Measurements from ENCODE around the gene ZNF302.
"Not testable (repeated sequence)": the region's sequence is repeated elsewhere in the genome, so short reads cannot be mapped to it uniquely, and the experiment has no call there.

ZNF302 gene

DNA sequence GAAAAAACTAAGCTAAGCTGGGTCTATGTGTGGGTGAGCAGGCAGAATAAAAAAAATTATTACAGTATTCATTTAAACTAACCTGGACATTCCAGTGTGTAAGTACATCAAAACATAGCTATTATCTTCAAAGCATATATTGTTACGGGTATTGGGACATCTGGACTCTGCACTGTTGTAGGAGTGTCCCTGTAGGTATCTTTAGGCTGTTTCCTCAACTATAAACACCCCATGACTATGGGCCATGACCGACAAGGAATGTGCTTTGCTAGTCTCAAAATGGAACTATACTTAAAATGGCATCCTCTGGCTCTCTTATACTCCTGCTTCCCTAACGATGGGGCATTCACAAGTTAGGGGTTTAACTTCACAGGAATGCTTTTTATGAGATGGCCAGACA is 3.9 kb upstream of the ZNF302 start:
- DNase-seq (ENCODE audit: low spot score) = no peak

DNA sequence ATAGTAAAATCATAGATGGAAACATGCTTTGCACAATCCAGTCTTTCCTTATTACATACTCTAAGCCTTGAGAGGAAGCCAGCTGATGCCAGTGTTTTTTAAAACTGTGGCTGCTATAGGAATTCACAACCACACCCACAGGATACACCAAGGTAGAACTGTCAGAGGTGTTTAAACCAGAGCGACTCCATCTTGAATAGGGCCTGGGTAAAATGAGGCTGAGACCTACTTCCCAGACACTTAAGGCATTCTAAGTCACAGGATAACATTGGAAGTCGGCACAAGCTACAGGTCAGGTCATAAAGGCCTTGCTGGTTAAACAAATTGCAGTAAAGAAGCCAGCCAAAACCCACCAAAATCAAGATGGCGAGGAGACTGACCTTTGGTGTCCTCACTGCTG is 2.2 kb upstream of the ZNF302 start:
- no peak for DNase-seq (ENCODE audit: low spot score)

DNA sequence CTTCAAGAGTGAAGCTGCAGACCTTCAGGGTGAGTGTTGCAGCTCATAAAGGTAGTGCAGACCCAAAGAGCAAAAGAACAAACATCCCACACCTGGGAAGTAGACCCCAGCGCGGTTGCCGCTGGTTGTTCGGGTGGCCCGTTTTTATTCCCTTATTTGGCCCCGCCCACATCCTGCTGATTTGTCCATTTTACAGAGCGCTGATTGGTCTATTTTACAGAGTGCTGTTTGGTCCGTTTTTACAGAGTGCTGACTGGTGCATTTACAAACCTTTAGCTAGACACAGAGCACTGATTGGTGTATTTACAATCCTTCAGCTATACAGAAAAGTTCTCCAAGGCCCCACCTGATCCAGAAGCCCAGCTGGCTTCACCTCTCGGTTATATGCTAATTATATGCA is 1.6 kb upstream of the ZNF302 start:
- no peak for DNase-seq (ENCODE audit: low spot score)

DNA sequence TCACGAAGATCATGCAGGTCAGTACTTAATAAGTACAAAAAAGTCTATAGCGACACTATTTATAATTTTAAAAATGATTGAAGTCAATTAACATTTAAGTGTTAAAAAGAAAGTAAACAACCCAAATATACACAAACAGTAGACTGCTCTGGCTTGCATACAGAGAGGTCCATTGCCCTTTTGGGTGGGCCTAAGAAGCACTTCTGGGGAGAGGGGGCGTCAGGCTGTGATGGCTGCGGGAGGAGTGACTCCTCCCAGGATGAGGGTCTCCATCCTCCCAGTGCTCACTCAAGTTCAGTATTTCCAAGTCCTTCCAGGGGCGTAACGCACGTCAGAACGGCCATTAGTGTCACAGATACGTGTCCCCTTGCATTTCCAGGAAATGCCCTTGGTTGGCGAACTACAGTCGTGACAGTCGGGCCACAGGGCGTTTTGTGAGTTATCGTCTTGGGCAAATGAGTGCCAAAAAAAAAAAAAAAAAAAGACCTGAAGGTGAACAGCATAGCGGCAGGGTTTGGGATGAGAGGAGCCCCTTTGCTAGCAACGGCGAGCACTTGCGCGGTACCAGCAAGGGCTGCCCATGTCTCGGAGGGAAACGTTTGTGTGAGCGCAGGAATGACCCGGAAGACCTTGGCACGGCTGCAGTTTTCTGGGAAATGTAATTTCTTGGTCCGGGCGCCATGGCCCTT is 637 bp upstream of the ZNF302 start, which contains the start of gene SCGB2B2:
TSS of gene SCGB2B2 (minus strand) at position 463 of the 689 bp plus-strand sequence. CDS start 82,596 bp downstream, outside the sequence.
- peak; percentile 79 for DNase-seq (ENCODE audit: low spot score)

DNA sequence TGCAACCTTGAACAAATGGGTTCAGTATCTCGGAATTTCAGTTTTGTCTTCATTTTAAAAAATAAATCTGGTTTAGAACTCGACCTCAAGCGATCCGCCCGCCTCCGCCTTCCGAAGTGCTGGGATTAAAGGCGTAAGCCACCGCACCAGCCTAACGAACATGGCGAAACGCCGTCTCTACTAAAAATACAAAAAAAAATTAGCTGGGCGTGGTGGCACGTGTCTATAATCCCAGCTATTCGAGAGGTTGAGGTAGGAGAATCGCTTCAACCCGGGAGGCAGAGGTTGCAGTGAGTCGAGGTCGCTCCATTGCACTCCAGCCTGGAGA is 571 bp downstream of the ZNF302 start:
- no peak for DNase-seq (ENCODE audit: low spot score)

DNA sequence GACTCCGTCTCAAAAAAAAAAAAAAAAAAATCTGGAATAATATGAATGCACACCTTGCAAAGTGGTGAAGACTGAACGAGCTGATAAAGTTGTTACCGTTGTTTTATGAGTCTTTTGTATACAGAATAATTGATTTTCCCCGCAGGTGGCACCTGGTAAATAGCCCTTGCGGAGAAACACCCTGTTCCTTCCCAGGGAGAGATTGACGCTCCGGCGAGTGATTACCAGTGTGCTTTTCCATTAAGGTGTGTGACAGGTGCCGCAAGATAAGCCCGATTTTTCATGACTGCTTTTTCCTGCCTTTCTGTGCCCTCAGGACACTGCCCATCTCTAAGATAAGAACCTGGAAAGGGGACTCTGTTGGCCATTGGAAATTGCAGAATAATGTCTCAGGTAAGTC is 943 bp downstream of the ZNF302 start:
- no peak for DNase-seq (ENCODE audit: low spot score)

DNA sequence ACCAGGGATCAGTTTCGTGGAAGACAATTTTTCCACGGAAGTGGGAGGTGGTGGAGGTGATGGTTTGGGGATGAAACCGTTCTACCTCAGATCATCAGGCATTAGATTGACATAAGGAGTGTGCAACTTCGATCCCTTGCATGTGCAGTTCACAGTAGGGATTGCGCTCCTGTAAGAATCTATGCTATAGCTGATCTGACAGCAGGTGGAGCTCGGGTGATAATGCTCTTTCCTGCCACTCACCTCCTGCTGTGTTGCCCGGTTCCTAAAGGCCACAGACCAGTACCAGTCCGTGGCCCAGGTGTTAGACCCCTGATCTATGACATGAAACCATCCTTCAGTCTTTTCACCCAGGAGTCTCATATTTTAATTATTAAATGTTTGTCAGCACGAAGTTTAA is 4.0 kb downstream of the ZNF302 start:
- DNase-seq (ENCODE audit: low spot score) = no peak

DNA sequence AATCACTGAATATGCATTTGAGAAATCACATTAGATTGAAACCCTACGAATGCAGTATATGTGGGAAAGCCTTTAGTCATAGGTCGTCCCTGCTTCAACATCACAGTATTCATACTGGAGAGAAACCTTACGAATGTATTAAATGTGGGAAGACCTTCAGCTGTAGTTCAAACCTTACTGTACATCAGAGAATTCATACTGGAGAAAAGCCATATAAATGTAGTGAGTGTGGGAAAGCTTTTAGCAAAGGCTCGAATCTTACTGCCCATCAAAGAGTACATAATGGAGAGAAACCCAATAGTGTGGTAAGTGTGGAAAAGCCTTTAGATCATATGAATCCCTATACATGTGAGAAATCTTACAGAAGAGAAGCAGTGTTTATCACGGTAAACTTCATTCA is 7.8 kb downstream of the ZNF302 start:
- not testable (repeated sequence) for DNase-seq (ENCODE audit: low spot score)

DNA sequence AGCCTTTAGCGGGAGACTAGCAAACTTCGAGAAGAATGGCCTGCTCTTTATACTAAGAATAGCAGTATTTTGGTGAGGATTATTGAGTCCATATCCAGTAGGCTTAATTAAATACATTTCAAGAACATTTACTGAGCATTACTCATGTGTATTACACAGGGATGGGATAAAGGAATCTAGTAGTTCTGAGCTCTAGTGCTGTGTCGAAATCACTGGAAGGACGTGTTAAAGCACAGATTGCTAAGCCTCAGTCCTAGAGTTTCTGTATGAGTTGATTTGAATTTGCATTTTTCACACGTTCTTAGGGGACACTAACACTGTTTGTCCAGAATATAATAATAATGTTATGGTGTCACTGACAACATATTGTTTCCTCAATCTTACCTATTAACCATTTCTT is 9.0 kb downstream of the ZNF302 start:
- DNase-seq (ENCODE audit: low spot score) = no peak

DNA sequence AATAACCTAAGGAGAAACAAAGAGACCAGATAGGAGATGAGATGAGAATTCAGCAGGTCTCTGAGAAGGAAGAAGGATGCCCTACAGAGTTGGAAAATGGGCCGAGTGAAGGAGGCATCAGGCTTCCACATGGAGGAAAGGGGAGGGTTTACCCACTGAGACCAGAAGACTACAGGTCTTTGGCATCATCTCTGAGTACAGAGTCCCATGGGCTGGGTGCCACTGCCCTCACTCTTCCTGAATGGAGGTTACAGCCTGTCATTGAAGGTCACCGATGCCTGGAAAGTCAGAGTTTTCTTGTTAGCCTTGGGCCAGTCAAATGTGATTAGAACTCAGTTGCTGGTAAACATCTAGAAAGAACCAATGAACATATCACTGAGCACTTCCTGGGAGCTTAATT is 9.9 kb downstream of the ZNF302 start:
- DNase-seq (ENCODE audit: low spot score) = no peak

DNA sequence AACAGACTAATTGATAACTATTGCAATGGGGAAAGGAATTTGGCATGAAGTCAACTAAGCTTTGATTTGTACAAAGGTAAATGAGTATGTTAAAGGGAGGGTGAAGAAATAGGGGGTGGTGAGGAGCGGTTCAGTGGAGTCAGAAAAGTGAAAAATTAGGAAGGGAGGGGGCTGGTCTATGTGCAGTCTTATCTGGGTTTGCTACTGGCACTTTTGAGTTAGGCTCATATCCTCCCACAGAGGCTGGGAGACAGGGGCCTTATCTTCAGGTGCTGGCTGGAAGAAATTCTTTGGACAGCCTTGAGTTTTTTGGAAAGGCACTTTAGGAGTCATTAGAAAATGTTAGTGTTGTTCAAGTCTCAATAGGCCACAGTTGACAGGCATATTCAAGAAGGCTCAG is 11.1 kb downstream of the ZNF302 start:
- no peak for DNase-seq (ENCODE audit: low spot score)

DNA sequence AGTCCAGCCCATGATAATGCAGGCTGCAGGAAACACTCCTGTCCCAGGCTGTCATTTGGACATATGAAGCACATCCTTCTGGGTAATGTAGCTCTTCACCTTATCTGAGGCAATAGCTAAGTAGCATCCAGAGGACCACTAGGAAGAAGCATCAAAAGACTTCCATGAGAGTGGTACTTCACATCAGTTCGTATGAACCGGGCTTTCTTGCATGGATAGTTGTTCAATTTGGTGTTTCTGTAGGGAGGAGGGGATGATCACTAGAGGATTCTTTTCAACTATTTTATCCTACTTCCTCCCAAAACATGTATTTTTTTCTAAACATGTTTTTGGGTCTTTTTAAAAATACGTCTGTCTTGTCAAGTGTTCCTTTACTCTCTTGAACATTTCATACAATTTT is 12.9 kb downstream of the ZNF302 start:
- no peak for DNase-seq (ENCODE audit: low spot score)

DNA sequence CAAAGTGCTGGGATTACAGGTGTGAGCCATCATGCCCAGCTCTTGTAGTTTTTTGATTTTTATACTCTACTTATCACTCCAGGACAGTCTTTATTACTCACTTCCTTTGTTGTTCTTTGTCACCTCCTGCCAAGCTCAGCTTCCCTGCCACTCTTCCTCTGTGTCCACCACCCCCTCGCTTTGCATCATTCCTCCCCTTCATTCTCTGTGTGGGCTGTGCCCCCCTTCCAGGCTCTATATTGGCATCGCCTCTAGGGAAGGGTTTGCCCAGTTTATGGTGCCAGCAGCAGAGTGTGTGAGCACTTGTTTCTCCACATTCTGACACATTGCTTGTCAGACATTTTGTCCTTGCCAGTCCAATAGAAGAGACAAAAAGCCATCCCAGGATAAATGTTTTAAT is 15.1 kb downstream of the ZNF302 start:
- DNase-seq (ENCODE audit: low spot score) = no peak

DNA sequence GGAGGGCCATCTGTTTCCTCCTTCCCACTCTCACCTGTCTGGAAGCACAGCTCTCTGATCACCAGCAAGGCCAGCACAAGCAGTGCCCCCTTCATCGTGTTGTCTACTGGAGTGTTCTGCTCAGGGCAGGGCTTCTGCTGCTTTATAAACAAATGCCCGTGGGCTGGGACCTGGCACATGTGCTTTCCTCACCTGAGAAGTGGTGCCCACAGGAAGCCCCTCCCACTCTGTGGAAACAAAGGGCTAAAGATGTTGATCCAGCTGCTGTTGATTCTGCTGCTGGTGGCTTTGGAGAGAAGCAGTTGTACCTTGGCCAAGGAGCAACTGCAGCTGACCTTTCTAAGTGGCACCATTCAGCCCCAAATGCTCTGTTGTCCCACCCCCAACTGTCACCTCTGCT is 30.2 kb downstream of the ZNF302 start:
- DNase-seq (ENCODE audit: low spot score) = no peak

DNA sequence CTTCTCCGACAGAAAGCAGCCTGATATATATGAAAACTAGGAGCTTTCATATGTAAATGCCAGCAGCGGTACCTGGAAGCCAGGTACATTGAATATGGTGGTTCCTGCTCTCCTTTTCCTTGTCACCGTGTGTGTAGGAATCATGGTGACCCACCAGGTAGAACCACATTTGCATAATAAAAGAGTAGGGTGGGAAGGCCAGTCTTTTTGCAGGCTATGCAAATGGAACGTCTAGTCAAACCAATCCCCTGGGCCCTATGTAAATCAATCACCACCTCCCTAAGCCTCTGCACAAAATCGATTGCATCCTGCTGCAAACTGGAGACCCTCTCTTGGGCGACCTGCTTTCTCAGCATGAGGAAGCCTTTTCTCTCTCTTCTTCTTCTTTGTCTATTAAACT is 34.4 kb downstream of the ZNF302 start:
- DNase-seq (ENCODE audit: low spot score) = no peak

DNA sequence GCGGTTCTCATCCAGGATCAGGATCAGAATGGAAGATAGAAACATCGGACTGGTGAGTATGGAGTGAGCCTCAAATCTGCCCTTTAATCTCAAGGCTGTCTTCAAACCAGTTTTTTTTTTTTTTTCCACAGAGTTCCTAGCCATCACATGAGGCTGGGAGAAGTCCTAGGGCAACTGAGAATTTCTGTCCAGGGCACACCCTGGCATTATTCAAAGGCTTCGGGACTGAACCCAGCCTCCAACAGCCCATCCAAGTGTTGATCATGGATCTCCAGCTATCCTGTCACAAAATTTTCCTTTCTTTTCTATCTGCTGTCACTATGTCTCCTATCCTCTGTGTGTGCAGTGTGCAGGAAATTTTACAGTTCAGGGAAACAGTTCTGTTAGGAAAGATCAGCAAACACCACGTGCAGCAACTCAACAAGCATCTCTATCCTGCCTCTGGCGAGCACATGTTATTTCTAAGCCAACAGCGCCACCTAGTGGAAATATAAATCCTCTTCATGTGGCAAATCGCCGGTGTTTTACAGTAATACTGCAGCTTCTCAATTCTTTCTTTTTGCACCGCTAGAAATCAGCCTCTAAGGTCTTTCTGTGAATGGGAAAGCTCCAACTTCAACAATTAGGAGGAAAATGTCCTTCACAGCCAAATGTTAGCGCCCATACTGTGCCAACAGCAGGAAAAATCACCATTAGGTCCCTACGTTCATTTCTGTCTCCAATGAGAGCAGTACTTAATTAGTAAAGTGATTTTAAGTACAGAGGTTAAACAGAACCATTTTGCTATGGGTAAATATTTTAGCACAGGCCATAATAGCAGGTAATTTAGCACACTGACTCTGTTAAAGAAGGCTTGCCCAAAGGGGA is 35.1 kb downstream of the ZNF302 start:
- DNase-seq (ENCODE audit: low spot score) = peak; percentile 80

DNA sequence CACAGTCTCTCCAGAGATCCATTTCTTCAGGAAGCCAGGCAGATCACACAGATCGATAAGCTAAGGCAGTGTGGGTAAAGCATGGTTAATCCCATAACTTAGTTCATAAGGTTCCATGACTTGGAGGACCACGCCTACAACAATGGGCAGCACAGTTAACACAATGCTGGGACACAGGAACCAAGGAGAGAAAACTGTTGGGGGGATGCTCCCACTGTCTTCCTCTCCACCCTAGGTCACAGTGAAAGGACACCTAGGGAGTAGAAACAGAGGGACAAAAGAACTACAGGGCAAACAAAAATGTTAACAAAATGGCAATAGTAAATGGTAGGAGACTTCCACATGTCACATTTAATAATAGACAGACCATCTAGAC is 35.8 kb downstream of the ZNF302 start:
- no peak for DNase-seq (ENCODE audit: low spot score)

DNA sequence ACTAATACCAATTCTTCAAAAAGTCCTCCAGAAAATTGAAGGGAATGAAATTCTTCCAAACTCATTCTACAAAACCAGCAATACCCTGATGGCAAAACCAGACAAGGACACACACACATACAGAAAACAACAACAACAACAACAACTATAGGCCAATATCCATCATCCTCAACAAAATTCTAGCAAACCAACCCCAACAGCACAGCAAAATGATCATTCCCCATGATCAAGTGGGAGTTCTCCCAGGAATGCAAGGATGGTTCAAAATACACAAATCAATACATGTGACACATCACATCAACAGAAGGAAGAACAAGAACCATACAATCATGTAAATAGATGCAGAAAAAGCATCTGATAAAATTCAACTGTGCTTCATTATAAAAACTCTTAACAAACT is 37.9 kb downstream of the ZNF302 start:
- no peak for DNase-seq (ENCODE audit: low spot score)

DNA sequence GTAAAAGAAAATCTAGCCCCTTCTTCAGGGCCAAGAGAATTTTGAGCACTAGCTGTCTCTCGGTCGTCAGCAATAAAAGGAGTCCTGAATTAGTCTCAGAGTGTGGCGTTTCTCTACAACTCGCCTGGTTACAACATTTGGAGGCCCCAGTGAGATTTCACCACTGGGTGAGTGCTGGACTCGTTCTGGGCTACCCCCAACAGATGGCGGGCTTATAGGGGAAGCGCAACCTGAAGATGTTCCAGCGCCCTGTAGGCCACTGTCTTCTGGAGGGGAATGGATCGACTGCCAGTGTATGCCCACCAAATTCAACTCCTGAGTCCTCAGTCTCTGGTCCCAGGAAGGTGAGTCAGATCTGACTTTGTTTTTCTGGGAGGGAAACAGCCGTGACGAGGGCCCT is 44.9 kb downstream of the ZNF302 start:
- DNase-seq (ENCODE audit: low spot score) = no peak

DNA sequence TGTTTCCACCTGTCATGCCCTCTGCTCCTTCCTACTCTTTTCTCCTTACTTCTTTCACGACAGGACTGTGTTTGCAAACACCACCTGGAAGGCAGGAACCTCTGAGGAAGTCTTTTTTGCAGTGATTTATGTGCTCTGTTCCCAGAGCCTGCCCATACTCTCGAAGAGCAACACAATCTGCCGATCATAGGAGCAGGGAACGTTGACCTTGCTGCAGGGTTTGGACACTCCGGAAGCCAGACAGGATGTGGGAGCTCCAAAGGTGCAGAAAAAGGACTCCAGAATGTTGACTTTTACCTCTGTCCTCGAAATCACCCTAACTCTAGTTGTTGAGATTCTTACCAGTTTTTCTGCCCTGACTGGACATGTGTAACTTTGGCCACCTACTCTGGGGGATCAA is 47.9 kb downstream of the ZNF302 start:
- no peak for DNase-seq (ENCODE audit: low spot score)

DNA sequence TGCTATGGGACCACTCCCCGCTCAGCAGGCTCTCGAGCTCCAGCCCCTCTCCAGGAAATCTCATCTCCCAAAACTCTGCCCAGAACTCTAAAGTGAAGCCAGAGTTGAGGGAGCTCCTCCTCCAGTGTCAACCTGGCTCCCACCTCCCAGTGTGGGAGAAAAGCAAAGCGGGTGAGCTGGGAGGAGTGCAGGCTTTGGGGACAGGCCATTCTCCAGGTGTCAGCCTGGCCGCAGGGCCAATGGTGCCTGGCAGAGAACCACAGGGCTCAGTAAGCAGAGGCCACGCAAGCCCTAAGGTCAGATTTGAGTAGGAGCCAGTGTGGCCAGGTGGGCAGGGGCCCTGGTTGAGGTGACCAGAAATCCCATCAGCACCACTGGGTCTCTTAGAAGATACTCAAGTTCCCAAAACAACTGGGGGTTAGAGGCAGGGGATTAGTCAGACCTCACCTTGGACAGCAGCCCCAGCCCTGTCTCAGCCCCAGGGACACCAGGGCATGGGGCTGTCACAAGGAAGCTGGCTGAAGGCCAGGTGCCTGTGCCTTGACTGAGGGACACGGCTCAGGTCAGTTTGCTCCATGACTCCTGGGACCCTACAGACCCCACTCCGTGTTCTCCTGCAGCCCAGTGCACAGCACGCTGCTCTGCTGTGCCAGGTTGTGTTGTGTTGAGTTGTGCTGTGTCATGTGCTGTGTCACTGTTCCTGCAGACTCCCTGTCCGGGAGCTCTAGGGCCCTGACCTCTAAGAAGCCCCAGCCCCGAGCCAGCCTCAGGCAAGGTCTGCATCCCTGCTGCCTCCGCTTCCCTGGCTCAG is 53.7 kb downstream of the ZNF302 start:
- peak; percentile 4 for DNase-seq (ENCODE audit: low spot score)

DNA sequence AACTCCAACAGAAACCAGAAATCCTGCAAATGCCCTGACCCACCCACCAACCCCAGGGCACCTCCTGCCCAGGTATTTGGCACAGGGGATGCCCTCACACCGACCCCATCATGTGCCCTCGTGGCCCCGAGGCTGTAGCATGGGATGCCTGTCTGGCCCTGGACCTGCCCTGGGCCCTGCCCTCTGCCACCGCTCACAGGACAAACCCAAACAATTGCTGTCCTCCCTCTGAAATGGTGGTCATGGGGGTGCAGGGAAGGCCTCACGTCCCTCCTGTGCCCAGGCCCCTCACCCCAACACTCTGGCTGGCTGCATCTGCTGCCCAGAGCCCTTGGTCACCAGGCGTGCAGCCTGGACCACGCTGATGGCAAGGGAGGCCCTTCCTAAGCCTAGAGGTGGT is 54.5 kb downstream of the ZNF302 start:
- no peak for DNase-seq (ENCODE audit: low spot score)

DNA sequence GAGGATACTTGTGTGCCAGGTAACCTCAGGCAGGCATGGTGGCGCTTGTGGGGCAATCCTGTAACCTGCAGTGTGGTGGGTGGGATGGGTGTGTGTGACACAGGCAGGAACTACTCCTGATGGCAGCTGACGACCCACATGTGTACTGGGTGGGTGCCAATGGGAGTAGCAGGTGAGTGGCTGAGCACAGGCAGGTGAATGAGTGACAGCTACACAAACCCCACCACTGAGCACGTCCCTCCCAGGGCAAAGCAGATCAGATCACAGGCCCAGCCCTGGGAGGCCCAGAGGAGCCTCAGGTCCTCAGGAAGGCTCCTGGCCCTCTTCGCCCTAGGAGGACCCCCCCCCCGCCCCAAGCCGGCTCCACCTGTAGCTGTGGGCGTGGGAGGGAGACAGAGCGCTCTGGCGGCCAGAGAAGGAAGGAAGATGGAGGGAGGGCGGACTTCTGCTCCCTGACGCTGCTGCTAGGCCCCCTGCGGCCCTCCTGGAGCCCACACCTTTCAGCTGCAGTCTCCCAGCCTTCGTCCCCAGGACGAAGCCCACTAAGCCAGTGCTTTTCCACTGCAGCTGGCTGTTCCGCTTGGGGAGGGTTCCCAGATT is 55.2 kb downstream of the ZNF302 start:
- no peak for DNase-seq (ENCODE audit: low spot score)

Measured in hematopoietic multipotent progenitor cell treated with erythropoietin and hydrocortisone succinate and interleukin-3 and kit ligand, for 15 days (in vitro differentiated cells).